ENCODE results near the gene EPHA2.

The EPHA2 gene

GRCh38 chr1:16129316-16129715 lies 26.6 kb downstream of the EPHA2 start:
- TF ChIP-seq CTCF (IDR thresholded peaks at IDR 0.05; ENCODE audit: low read depth, low read length), result no peak
- DNase-seq (ENCODE audit: extremely low read depth, low read depth), result no peak

GRCh38 chr1:16128338-16128741 lies 27.5 kb downstream of the EPHA2 start:
- DNase-seq (ENCODE audit: extremely low read depth, low read depth), result no peak
- TF ChIP-seq CTCF (IDR thresholded peaks at IDR 0.05; ENCODE audit: low read depth, low read length), result no peak

GRCh38 chr1:16127676-16128337 lies 28.1 kb downstream of the EPHA2 start:
- no peak for DNase-seq (ENCODE audit: extremely low read depth, low read depth)
- TF ChIP-seq CTCF (IDR thresholded peaks at IDR 0.05; ENCODE audit: low read depth, low read length), result no peak

GRCh38 chr1:16126743-16127515 lies 28.9 kb downstream of the EPHA2 start:
- no peak for TF ChIP-seq CTCF (IDR thresholded peaks at IDR 0.05; ENCODE audit: low read depth, low read length)
- DNase-seq (ENCODE audit: extremely low read depth, low read depth), result no peak

- no peak for TF ChIP-seq CTCF (IDR thresholded peaks at IDR 0.05; ENCODE audit: low read depth, low read length)
- no peak for DNase-seq (ENCODE audit: extremely low read depth, low read depth)
Measured at GRCh38 chr1:16126160-16126559, 29.7 kb downstream of the EPHA2 start.

- no peak for DNase-seq (ENCODE audit: extremely low read depth, low read depth)
- no peak for TF ChIP-seq CTCF (IDR thresholded peaks at IDR 0.05; ENCODE audit: low read depth, low read length)
Measured at GRCh38 chr1:16125483-16125882, 30.4 kb downstream of the EPHA2 start.

GRCh38 chr1:16125088-16125470 lies 30.8 kb downstream of the EPHA2 start:
- DNase-seq (ENCODE audit: extremely low read depth, low read depth), result no peak
- no peak for TF ChIP-seq CTCF (IDR thresholded peaks at IDR 0.05; ENCODE audit: low read depth, low read length)
